Measurements from ENCODE around the gene HMGN2.

Gene HMGN2

DNA sequence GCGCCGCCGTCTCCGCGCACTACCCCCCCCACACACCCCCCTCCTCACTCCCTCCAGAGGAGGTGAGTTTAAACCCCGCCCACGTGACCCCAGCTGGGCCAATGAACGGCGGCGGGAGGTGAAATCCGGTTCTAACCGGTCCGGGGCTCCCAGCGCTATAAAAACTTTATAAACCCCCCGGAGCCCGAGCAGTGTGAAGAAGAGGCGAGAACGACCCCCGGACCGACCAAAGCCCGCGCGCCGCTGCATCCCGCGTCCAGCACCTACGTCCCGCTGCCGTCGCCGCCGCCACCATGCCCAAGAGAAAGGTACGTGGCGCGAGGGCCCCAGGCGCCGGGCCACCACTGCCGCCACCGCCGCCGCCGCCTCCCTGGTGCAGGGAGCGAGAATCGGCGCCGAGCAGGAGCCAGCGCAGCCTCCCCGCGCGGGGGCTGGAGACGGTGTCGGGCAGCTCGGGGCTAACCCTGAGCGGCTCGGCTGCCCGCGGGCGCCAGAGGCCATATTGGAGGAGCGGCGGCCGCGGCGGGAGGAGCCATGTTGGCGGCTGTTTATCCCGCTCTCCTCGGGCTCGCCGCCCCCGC, at the start of gene HMGN2:
Gene HMGN2 (plus strand): TSS at position 121 of the 581 bp plus-strand sequence. CDS start 173 bp downstream, at position 294.
- peak; percentile 91 to 92 for DNase-seq

- DNase-seq = no peak
These were observed 42.5 kb upstream of the HMGN2 start for GRCh38 chr1:26429721-26430120.

GRCh38 chr1:26431979-26432695, 40.1 kb upstream of the HMGN2 start, which contains the start of gene DHDDS:
DHDDS (plus strand) TSS chr1:26432321; CDS start chr1:26432946, 625 bp downstream.
- DNase-seq = peak; percentile 98

DNA sequence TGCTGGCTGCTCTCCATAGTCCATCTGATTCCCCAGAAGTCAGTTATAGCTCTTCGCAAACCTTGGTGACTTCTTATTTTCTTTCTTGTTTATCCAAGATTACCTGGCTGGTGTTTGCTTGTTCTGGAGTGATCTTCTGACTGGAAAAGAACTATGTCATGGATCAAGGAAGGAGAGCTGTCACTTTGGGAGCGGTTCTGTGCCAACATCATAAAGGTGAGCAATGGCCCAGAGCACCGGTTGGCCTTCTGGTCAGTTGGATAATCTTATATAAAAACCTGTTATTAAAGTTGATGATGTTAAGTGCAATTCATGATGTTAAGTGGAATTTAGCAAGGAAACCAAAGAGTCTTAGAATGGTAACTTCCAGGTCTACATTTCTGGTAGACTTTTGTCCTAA, 39.4 kb upstream of the HMGN2 start:
- no peak for DNase-seq

DNA sequence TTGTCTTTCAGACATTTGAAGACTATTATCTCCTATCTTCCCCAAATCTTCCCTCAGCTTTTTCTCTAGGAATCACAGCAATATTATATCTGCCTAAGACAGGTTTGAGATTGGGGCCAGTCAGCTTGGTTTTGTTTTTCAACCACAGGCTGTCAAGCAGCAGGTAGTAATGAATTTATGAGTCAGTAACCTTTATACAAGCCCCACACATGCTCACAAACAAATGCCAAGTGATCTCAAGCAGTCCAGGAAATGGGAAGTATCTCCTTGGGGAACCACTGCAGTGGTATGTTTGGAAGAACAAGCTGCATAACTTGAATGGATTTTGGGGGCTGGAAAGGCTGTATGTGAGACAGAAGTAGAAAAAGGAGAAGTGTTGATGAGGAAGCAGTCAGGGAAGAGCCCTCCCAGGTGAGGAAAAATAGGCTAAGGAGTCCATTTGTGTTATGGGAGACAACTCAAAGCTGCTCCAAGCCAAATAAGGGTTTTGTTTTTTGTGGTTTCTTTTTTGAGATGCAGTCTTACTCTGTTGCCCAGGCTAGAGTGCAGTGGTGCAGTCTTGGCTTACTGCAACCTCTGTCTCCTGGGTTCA, 38.0 kb upstream of the HMGN2 start:
- DNase-seq = no peak

DNA sequence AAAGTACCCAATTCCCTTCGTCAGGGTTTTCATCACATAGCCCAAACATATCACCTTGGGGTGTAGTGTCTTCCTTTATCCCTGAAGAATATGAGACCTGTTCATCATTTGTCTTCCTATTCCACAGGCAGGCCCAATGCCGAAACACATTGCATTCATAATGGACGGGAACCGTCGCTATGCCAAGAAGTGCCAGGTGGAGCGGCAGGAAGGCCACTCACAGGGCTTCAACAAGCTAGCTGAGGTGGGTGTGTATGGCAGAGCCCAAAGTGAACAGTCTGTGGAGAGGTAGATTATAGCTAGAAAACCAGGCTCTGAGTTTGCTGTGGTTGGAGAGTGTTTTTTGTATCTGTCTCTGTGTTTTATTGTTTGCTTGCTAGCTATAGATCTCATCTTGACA, 34.2 kb upstream of the HMGN2 start:
- no peak for DNase-seq

DNA sequence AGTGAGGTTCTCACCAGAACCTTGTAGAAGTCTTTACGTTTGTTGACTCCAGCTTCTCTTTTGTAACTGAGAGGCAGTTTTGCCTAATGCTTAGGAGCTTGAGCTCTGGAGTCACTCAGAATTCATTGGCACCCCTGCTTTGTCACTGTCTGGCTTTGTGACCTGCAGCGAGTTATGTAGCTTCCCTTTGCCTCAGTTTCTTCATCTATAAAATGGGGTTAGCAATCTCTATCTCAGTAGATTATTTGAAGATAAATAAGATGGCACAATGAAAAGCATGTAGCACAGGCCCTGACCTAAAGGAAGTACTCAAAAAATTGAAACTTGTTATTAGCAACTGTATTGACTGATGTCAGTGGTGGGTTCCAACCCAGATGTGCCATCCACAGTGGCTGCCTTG, 32.0 kb upstream of the HMGN2 start:
- no peak for DNase-seq

DNA sequence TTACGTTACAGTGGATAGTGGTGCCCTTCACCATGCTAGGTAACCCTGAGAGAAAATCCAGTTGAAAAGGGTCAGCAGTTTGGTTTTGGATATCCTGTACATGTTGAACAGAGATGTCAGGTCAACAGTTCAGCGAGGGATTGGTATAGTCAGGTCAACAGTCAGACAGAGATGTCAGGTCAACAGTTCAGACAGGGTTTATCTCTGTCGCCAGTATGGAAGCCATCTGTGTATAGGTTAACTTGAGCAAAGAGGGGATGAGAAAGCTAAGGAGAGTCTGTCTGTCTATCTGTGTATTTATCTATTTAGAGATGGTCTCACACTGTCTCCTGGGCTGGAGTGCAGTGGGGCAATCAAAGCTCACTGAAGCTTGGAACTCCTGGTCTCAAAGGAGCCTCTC, 22.4 kb upstream of the HMGN2 start:
- no peak for DNase-seq

- DNase-seq = no peak
These were observed 21.3 kb upstream of the HMGN2 start for GRCh38 chr1:26450908-26451307.

- DNase-seq = no peak
These were observed 19.6 kb upstream of the HMGN2 start for GRCh38 chr1:26452459-26453183.

DNA sequence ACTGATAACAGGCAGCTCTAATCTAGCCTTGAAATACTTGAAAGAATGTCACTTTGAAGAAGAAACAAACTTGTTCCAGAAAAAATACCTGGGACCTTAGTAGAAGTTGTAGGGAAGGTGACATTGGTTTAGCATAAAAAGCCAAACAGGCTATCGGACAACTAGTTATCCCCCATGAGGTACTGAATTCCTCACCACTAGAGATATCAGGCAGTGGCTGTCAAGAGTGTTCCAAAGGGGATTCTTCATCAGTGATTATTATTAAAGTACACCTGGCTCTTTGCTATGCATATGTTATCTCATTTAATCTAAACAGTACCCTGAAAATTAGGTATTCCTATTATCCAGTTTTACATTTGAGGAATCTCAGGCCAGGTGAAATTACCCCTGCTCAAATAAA, 13.1 kb upstream of the HMGN2 start:
- no peak for DNase-seq

DNA sequence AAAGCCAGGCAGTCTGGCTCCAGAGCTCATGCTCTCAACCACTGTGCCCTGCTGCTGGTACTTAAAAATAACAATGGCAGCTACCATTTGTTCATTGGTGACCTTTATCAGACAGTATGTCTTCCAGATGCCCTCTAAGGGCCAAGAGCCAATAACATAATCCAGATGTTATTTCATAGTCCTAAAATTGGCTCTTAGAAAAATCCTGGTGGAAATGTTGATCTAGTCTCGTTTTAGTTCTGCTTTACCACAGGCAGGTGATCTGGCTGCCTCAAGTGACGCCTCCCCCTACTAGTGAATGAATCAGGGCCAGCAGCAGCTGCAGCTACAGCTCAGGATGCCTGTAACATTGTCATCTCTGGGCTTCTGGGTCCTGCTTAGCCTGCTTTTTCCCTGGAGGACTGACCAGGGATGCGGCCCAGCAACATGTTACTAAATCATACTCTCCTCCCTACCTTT, 12.6 kb upstream of the HMGN2 start:
- no peak for DNase-seq

DNA sequence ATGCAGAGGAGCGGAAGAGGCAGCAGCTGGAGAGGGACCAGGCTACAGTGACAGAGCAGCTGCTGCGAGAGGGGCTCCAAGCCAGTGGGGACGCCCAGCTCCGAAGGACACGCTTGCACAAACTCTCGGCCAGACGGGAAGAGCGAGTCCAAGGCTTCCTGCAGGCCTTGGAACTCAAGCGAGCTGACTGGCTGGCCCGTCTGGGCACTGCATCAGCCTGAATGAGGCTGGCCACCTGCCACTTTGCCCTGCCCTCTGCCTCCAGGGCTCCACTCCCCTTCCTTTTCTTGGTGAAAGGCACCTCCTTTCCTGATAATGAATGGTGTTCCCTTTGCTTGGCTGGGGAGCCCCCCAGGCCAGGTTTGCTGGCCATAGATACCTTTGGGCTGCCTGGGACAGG, 3.3 kb upstream of the HMGN2 start:
- no peak for DNase-seq

- no peak for DNase-seq
These were observed 2.7 kb upstream of the HMGN2 start for GRCh38 chr1:26469558-26469957.

GRCh38 chr1:26470878-26471497, 1.3 kb upstream of the HMGN2 start:
- no peak for DNase-seq

- DNase-seq = peak; percentile 23 to 31
These were observed 531 bp upstream of the HMGN2 start for GRCh38 chr1:26471498-26472319.

DNA sequence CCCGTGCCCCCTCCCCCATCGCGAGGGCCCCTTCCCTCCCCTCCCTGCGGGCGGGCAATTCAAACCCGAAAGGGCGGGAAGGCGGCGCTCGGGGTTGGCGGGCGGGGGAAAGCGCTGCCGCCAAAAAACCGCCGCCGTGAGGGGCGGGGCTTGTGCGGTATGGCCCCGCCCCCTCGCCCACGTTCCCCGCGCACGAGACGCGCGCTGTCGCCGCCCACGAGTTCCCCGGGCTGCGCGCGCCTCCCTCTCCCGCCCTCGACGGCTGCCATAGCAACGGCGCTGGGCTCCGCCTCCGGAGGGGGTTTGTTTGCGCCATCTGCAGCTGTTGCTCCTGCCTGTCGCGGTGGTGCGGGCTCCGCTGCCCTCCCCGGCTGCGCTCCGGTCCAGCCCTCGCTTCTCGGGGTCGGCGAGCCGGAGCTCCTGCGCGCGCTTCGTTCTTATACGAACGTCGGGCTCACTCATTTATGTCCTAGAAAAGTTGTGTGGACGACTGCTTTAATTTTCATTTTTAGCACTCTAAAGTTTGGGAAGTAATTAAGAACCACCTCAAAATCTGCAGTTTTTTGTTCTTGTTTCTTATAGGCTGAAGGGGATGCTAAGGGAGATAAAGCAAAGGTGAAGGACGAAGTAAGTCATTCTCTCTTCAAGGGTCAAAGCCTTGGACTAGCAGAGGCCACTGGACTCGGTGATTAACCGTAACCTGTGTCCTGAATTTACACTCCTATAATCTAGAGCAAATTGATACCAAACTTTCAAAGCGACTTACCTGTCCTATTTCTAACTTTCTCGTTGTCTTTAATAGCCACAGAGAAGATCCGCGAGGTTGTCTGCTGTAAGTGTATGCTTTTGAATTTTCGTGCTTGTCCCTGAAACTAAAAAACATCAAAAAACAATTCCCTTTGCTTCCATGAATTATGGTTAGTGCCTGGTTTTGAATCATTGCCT, 933 bp downstream of the HMGN2 start:
- DNase-seq = peak; percentile 95 to 96

DNA sequence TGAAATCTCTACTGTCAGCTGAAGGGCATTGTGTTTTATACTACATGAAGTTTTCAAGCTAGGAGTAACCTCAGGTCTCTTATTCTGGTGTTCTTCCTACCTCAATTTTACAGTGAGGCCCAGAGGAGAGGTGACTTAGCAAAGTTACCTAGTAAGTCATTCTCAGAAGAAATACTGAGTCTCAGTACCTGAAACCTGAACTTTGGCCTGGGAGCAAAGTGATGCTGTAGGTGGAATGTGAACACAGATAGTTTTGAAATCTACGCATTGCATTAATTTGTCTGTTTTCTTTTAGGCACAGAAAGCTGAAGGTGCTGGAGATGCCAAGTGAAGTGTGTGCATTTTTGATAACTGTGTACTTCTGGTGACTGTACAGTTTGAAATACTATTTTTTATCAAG, 2.6 kb downstream of the HMGN2 start:
- DNase-seq = no peak

GRCh38 chr1:26475989-26476388, 3.7 kb downstream of the HMGN2 start:
- no peak for DNase-seq

DNA sequence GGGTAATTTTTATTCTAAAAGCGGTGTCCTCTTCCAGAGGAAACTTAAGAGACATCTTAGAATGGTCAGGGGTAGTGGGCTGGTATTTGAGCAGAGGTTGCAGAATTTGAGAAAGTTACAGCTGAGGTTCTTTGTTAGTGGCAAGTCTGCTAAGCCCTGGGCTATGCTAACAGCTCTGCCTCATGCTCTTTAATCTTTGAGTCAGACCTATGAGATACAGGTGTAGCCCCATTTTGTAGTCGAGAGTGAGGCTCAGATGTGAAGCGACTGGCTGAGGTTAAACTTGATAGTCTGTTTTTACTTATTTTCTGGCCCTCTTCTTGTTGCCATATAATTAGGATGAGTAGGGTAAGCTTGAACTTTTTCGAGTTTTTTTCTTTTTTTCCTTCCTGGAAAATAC, 4.7 kb downstream of the HMGN2 start:
- no peak for DNase-seq
